ENCODE data around the gene MGAT4A. TPM values are rescaled to one million over a fixed set of nuclear protein-coding genes. Genes with fewer than 3 reads are reported as not detected.

MGAT4A gene
- total and polyA plus RNA-seq, 2 of the 13 experiments (the other 11 are each of a cell fraction or from before 2014, with no cell fraction given) = 47.2 to 90.9 TPM

DNA sequence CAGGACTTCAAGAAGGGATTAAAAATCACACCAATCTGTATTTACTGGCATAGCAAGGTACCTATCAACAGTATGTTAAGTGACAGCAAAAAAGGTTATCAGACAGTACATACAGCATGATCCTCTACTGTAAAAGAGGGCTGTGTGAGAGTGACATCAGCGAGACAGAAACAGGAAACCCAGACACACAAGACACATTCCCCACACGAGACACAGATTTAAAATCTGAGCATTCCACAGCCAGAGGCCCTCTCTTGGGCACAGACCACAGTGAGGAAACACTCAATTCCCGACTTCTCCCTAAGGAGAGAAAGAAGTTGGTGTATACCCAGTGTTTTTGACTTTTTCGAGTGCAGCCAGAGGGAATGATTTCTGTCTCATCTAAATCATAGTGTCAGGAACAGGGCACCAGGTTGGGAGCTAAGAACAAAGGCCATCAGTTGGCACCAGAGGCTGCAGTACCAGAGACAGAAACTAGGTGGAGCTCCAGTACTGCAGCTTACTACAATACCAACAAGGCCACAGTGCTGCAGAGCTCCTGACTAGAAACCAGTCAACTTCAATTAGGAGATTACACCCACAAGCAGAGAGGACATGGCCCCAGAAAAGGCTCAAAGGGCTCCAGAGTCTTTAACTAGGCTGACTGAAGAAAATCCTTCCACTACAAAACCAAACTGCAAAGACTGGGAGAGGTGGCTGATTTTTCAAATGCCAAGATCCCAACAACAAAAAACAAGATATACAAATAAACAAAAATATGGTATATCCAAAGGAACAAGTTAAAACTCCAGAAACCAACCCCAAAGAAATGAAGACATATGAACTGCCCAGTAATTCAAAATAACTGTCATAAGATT is 81.6 kb downstream of the MGAT4A start (continued):
- TF ChIP-seq, protein P1, sequence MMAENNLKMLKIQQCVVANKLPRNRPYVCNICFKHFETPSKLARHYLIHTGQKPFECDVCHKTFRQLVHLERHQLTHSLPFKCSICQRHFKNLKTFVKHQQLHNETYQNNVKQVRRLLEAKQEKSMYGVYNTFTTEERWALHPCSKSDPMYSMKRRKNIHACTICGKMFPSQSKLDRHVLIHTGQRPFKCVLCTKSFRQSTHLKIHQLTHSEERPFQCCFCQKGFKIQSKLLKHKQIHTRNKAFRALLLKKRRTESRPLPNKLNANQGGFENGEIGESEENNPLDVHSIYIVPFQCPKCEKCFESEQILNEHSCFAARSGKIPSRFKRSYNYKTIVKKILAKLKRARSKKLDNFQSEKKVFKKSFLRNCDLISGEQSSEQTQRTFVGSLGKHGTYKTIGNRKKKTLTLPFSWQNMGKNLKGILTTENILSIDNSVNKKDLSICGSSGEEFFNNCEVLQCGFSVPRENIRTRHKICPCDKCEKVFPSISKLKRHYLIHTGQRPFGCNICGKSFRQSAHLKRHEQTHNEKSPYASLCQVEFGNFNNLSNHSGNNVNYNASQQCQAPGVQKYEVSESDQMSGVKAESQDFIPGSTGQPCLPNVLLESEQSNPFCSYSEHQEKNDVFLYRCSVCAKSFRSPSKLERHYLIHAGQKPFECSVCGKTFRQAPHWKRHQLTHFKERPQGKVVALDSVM (CRISPR knock-in tag; IDR thresholded peaks at IDR 0.05) = no peak
- TF ChIP-seq MTF2 (CRISPR knock-in tag; IDR thresholded peaks at IDR 0.05; ENCODE audit: borderline replicate concordance) = no peak
- peak; percentile 39; the same call in 1 of the 2 replicates for TF ChIP-seq ELF3 (CRISPR knock-in tag; IDR thresholded peaks at IDR 0.05)
- TF ChIP-seq HOXA5 (CRISPR knock-in tag; IDR thresholded peaks at IDR 0.05) = peak; percentile 34; the same call in 1 of the 2 replicates
- no peak for TF ChIP-seq ZNF550 (CRISPR knock-in tag; IDR thresholded peaks at IDR 0.05; ENCODE audit: borderline replicate concordance)
- TF ChIP-seq ISX (CRISPR knock-in tag; conservative IDR thresholded peaks at IDR 0.05) = no peak
- TF ChIP-seq, protein P2, sequence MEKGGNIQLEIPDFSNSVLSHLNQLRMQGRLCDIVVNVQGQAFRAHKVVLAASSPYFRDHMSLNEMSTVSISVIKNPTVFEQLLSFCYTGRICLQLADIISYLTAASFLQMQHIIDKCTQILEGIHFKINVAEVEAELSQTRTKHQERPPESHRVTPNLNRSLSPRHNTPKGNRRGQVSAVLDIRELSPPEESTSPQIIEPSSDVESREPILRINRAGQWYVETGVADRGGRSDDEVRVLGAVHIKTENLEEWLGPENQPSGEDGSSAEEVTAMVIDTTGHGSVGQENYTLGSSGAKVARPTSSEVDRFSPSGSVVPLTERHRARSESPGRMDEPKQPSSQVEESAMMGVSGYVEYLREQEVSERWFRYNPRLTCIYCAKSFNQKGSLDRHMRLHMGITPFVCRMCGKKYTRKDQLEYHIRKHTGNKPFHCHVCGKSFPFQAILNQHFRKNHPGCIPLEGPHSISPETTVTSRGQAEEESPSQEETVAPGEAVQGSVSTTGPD (CRISPR knock-in tag; IDR thresholded peaks at IDR 0.05) = no peak
- TF ChIP-seq HNRNPH1 (optimal IDR thresholded peaks at IDR 0.05; ENCODE audit: low read depth, low read length) = no peak
- no peak for TF ChIP-seq MED8 (CRISPR knock-in tag; IDR thresholded peaks at IDR 0.05; ENCODE audit: insufficient replicate concordance)
- no peak for TF ChIP-seq ONECUT2 (CRISPR knock-in tag; IDR thresholded peaks at IDR 0.05)
- no peak for TF ChIP-seq ZNF629 (CRISPR knock-in tag; conservative IDR thresholded peaks at IDR 0.05)
- TF ChIP-seq ZNF17 (CRISPR knock-in tag; IDR thresholded peaks at IDR 0.05) = no peak
- TF ChIP-seq, protein P3, sequence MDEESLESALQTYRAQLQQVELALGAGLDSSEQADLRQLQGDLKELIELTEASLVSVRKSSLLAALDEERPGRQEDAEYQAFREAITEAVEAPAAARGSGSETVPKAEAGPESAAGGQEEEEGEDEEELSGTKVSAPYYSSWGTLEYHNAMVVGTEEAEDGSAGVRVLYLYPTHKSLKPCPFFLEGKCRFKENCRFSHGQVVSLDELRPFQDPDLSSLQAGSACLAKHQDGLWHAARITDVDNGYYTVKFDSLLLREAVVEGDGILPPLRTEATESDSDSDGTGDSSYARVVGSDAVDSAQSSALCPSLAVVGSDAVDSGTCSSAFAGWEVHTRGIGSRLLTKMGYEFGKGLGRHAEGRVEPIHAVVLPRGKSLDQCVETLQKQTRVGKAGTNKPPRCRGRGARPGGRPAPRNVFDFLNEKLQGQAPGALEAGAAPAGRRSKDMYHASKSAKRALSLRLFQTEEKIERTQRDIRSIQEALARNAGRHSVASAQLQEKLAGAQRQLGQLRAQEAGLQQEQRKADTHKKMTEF (CRISPR knock-in tag; IDR thresholded peaks at IDR 0.05) = peak; percentile 63; the same call in 1 of the 2 replicates
- TF ChIP-seq CC2D1A (CRISPR knock-in tag; IDR thresholded peaks at IDR 0.05) = no peak
- TF ChIP-seq SATB2 (CRISPR knock-in tag; IDR thresholded peaks at IDR 0.05) = no peak
- TF ChIP-seq, protein P4, sequence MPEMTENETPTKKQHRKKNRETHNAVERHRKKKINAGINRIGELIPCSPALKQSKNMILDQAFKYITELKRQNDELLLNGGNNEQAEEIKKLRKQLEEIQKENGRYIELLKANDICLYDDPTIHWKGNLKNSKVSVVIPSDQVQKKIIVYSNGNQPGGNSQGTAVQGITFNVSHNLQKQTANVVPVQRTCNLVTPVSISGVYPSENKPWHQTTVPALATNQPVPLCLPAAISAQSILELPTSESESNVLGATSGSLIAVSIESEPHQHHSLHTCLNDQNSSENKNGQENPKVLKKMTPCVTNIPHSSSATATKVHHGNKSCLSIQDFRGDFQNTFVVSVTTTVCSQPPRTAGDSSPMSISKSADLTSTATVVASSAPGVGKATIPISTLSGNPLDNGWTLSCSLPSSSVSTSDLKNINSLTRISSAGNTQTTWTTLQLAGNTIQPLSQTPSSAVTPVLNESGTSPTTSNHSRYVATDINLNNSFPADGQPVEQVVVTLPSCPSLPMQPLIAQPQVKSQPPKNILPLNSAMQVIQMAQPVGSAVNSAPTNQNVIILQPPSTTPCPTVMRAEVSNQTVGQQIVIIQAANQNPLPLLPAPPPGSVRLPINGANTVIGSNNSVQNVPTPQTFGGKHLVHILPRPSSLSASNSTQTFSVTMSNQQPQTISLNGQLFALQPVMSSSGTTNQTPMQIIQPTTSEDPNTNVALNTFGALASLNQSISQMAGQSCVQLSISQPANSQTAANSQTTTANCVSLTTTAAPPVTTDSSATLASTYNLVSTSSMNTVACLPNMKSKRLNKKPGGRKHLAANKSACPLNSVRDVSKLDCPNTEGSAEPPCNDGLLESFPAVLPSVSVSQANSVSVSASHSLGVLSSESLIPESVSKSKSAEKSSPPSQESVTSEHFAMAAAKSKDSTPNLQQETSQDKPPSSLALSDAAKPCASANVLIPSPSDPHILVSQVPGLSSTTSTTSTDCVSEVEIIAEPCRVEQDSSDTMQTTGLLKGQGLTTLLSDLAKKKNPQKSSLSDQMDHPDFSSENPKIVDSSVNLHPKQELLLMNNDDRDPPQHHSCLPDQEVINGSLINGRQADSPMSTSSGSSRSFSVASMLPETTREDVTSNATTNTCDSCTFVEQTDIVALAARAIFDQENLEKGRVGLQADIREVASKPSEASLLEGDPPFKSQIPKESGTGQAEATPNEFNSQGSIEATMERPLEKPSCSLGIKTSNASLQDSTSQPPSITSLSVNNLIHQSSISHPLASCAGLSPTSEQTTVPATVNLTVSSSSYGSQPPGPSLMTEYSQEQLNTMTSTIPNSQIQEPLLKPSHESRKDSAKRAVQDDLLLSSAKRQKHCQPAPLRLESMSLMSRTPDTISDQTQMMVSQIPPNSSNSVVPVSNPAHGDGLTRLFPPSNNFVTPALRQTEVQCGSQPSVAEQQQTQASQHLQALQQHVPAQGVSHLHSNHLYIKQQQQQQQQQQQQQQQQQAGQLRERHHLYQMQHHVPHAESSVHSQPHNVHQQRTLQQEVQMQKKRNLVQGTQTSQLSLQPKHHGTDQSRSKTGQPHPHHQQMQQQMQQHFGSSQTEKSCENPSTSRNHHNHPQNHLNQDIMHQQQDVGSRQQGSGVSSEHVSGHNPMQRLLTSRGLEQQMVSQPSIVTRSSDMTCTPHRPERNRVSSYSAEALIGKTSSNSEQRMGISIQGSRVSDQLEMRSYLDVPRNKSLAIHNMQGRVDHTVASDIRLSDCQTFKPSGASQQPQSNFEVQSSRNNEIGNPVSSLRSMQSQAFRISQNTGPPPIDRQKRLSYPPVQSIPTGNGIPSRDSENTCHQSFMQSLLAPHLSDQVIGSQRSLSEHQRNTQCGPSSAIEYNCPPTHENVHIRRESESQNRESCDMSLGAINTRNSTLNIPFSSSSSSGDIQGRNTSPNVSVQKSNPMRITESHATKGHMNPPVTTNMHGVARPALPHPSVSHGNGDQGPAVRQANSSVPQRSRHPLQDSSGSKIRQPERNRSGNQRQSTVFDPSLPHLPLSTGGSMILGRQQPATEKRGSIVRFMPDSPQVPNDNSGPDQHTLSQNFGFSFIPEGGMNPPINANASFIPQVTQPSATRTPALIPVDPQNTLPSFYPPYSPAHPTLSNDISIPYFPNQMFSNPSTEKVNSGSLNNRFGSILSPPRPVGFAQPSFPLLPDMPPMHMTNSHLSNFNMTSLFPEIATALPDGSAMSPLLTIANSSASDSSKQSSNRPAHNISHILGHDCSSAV (CRISPR knock-in tag; IDR thresholded peaks at IDR 0.05; ENCODE audit: borderline replicate concordance) = no peak
